Mammary epithelial cell (primary cell): Measurements from ENCODE around the gene CTCFL.

Experiments
- EZH2 ChIP-seq: IDR thresholded peaks from 2 replicates; pipeline ENCODE4 v1.6.1; 2012; ENCODE audit warnings: low read length, inconsistent platforms, borderline replicate concordance
- TF ChIP-seq, protein P1 (sequence below), 2 donors: IDR thresholded peaks in 1 of 2; conservative IDR thresholded peaks in 1 of 2; 2 replicates each; pipeline ENCODE4 v1.5.1; 2011 to 2012; ENCODE audit warnings: inconsistent platforms in 2 of 2, low read length in 2 of 2, mild to moderate bottlenecking in 2 of 2, control low read depth in 1 of 2, low read depth in 1 of 2; ENCODE audit not compliant: insufficient read depth in 1 of 2; ENCODE audit errors: extremely low read depth in 1 of 2

- TF ChIP-seq EZH2 = no peak
- TF ChIP-seq, protein P1, sequence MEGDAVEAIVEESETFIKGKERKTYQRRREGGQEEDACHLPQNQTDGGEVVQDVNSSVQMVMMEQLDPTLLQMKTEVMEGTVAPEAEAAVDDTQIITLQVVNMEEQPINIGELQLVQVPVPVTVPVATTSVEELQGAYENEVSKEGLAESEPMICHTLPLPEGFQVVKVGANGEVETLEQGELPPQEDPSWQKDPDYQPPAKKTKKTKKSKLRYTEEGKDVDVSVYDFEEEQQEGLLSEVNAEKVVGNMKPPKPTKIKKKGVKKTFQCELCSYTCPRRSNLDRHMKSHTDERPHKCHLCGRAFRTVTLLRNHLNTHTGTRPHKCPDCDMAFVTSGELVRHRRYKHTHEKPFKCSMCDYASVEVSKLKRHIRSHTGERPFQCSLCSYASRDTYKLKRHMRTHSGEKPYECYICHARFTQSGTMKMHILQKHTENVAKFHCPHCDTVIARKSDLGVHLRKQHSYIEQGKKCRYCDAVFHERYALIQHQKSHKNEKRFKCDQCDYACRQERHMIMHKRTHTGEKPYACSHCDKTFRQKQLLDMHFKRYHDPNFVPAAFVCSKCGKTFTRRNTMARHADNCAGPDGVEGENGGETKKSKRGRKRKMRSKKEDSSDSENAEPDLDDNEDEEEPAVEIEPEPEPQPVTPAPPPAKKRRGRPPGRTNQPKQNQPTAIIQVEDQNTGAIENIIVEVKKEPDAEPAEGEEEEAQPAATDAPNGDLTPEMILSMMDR (conservative IDR thresholded peaks at IDR 0.05 in 1 of 2, IDR thresholded peaks at IDR 0.05 in 1 of 2; ENCODE audit: extremely low read depth in 1 of 2, insufficient read depth in 1 of 2, low read depth in 1 of 2, low read length in 2 of 2) = no peak
These were observed 20.5 kb downstream of the CTCFL start for GRCh38 chr20:57504411-57504810.
